Measurements from ENCODE around the gene HJURP.

Gene HJURP

DNA sequence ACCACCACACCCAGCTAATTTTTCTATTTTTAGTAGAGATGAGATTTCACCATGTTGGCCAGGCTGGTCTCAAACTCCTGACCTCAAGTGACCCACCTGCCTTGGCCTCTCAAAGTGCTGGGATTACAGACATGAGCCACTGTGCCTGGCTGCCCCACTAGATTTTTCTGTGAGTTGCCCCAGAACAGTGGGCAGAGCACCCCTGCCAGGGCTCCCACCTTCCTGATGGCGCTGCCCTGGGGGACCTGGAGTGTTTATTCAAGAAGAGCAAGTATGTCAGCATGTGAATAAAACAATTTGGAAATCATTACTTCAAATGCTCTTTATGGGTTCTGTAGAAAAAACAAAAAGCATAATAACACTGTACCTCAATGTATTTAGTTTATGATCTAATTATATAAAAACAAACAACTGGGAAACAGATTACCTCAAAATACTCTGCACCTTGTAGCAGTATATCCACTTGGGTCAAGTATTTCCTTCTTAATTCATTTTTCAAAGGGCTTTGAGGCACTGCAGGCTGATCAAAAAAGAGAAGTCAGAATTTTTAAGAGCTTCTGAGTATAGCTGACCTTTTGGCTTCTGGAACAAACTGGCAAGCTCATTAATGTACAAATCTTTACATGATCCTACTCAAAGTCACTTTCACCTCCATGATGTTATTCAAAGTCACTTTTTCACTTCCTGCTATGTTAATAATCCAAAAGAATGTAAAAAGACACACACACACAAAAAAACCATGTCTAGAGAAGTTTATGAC lies 8.9 kb downstream of the HJURP start:
- DNase-seq (ENCODE audit: low spot score) = no peak
- in situ Hi-C loops (cut with MboI; ENCODE audit: low sequenced_read_pairs, unreplicated experiment) = no loop called here
- no peak for TF ChIP-seq CTCF (IDR thresholded peaks at IDR 0.05; ENCODE audit: borderline replicate concordance, control extremely low read depth, extremely low read depth, insufficient read depth, missing control alignments)

DNA sequence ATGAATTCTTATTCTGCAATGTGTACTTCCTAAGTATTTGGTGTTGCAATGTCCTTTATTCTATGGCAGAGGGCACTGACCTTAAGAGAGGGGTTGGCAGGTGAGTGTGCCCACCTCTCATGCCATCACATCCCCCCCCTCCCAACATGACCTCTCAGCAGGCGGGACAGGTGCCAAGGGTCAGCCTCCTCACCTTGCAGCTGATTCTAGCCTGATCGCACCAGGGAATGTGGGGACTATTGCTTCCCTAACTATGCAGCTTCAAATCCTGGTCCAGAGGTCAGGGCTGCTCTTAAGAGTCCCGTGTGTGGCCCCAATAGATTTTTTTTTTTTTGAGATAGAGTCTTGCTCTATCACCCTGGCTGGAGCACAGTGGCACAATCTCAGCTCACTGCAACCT lies 9.5 kb downstream of the HJURP start:
- in situ Hi-C loops (cut with MboI; ENCODE audit: low sequenced_read_pairs, unreplicated experiment) = no loop called here
- no peak for DNase-seq (ENCODE audit: low spot score)
- no peak for TF ChIP-seq CTCF (IDR thresholded peaks at IDR 0.05; ENCODE audit: borderline replicate concordance, control extremely low read depth, extremely low read depth, insufficient read depth, missing control alignments)

GRCh38 chr2:233844064-233844807 lies 10.1 kb downstream of the HJURP start:
- no peak for TF ChIP-seq CTCF (IDR thresholded peaks at IDR 0.05; ENCODE audit: borderline replicate concordance, control extremely low read depth, extremely low read depth, insufficient read depth, missing control alignments)
- in situ Hi-C loops (cut with MboI; ENCODE audit: low sequenced_read_pairs, unreplicated experiment) = no loop called here
- no peak for DNase-seq (ENCODE audit: low spot score)

DNA sequence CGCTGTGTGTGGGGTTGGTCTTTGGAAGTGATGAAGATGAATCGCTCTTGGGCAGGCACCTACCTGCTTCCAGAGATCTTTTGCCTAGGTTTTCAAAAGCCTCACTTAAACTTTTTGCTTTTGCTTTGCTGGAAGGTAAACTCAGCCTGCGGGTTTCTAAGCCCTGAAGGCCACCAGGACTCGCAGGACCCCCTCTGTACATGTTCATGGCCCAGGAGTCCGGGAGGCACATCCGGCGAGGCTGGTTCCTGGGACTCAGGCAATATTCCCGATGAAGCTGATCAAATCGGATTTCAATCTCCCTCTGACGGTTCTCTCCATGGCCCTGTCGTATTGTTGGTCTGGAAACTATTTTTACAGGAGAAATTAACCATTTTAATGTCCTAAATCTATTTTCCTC lies 13.2 kb downstream of the HJURP start:
- in situ Hi-C loops (cut with MboI; ENCODE audit: low sequenced_read_pairs, unreplicated experiment) = no loop called here
- DNase-seq (ENCODE audit: low spot score) = no peak
- no peak for TF ChIP-seq CTCF (IDR thresholded peaks at IDR 0.05; ENCODE audit: borderline replicate concordance, control extremely low read depth, extremely low read depth, insufficient read depth, missing control alignments)

DNA sequence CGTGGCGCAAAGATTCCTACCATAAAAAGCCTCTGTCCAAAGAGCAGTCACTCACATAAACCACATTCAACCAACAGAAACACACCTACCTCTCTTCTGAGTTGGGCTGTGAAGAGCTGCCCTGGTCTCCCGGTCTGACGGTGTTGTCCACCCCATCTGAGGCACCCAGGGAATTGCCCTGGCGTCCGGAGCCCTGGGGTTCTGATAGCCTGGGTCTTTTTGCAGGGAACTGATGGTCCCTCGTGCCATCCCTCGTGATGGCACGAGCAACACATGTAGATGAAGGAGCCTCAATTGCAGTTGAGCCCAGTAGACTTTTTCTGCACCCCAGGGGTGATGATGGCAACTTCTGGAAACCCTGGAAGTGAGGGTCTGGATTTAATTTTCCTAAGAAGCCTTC lies 13.8 kb downstream of the HJURP start:
- in situ Hi-C loops (cut with MboI; ENCODE audit: low sequenced_read_pairs, unreplicated experiment) = no loop called here
- DNase-seq (ENCODE audit: low spot score) = no peak
- TF ChIP-seq CTCF (IDR thresholded peaks at IDR 0.05; ENCODE audit: borderline replicate concordance, control extremely low read depth, extremely low read depth, insufficient read depth, missing control alignments) = no peak

DNA sequence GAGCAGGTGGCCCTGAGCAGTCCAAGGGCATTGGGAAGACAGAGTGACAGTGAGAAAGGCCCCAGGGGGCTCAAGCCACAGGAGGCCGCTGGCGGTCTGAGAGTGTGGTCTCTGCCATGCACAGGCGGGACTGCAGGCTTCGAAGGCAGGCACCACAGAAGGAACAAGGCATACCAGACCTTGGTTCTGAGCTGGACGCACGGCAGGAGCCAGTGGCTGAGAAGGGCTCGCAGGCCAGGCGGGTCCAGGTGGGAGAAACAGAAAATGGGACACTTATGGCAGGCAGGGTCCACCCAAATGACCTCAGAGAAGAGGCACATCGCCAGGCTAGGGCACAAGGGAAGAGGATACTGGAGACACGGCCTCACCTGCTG lies 14.9 kb downstream of the HJURP start:
- in situ Hi-C loops (cut with MboI; ENCODE audit: low sequenced_read_pairs, unreplicated experiment) = no loop called here

More for the DNA sequence above, 14.9 kb downstream of the HJURP start:
- DNase-seq (ENCODE audit: low spot score) = no peak
- no peak for TF ChIP-seq CTCF (IDR thresholded peaks at IDR 0.05; ENCODE audit: borderline replicate concordance, control extremely low read depth, extremely low read depth, insufficient read depth, missing control alignments)

All from GM13976 (cell line).